GM12873 (cell line): Measurements from ENCODE around the gene ASTN2.
A peak's percentile ranks its signal among the peaks of the same experiment; 100 is the strongest.

Source experiments
- TF ChIP-seq, protein P1 (sequence below): IDR thresholded peaks from 2 replicates; pipeline ENCODE4 v1.5.1; 2012; ENCODE audit warnings: low read depth, mild to moderate bottlenecking, moderate library complexity, low read length, control low read depth; ENCODE audit not compliant: insufficient read depth; ENCODE audit errors: missing control alignments

ASTN2 gene

DNA sequence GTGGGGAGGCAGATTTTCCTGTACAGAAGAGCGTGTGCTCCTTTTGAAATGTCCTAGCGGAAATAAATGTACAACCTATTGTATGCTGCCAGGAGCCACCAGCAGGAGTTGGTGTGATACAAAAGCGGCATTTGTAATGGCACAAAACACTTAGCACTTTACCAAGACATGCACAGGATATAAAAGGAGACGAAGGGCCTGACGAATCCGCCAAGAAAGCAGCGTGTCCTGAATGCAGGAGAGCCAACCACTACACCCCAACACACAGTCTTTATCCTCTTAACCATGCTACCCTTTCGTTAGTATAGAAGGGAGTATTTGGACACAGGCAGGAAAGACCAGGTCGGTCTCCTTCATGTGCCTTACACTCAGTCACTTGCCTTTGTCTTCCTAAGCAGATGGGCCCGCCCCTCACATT is 509.7 kb downstream of the ASTN2 start:
- TF ChIP-seq, protein P1, sequence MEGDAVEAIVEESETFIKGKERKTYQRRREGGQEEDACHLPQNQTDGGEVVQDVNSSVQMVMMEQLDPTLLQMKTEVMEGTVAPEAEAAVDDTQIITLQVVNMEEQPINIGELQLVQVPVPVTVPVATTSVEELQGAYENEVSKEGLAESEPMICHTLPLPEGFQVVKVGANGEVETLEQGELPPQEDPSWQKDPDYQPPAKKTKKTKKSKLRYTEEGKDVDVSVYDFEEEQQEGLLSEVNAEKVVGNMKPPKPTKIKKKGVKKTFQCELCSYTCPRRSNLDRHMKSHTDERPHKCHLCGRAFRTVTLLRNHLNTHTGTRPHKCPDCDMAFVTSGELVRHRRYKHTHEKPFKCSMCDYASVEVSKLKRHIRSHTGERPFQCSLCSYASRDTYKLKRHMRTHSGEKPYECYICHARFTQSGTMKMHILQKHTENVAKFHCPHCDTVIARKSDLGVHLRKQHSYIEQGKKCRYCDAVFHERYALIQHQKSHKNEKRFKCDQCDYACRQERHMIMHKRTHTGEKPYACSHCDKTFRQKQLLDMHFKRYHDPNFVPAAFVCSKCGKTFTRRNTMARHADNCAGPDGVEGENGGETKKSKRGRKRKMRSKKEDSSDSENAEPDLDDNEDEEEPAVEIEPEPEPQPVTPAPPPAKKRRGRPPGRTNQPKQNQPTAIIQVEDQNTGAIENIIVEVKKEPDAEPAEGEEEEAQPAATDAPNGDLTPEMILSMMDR: no peak

DNA sequence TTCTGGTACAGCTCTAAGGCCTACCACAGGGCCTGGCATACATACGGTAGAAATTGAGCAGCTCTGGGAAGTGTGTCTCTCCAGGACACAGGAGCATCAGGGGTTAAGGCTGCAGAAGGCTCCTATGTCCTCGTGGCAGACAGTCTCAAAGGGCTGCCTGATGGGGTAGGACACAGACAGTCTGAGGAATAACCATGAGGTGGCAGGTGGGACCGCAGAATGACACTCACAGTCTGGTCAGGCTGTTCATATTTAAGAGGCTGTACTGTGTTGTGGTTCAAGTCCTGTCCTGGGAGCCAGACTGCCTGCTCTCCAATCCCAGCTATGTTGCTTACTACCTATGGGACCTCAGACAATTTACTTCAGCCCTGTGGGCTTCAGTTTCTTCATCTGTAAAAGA is 510.7 kb downstream of the ASTN2 start:
- TF ChIP-seq, protein P1: peak; percentile 14

DNA sequence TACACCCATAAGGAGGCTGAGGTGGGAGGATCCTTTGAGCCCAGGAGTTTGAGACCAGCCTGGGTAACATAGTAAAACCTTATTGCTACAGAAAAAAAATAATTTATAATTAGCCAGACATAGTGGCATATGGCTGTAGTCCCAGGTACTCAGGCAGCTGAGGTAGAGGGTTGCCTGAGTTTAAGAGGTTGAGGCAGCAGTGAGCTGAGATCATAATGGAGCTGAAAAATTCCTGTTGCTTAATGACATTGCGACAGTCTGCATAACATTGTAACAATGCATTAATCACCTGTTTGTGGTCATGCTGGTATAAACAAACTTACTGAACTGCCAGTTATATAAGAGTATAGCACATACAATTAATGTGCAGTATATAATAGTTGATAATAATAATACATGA is 513.6 kb downstream of the ASTN2 start:
- TF ChIP-seq, protein P1: no peak

DNA sequence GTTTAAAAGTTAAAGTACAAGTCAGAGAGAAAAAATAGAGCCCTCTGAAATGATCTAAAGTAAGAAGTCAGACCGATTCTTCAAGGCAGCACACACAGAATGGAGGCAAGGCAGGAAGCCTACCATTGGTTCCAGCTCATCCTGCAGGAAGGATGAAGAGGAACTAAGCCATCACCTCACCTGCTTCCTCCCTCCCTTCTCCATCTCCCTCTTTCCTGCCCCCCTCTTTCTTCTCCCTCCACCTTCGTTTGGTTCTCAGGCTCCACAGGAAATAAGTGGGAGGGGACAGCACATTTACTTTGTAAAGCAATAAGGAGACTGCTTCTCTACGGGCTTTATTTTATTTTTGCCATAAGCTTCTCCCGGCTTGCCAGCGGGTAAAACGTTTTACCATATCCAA is 514.3 kb downstream of the ASTN2 start:
- TF ChIP-seq, protein P1: no peak

DNA sequence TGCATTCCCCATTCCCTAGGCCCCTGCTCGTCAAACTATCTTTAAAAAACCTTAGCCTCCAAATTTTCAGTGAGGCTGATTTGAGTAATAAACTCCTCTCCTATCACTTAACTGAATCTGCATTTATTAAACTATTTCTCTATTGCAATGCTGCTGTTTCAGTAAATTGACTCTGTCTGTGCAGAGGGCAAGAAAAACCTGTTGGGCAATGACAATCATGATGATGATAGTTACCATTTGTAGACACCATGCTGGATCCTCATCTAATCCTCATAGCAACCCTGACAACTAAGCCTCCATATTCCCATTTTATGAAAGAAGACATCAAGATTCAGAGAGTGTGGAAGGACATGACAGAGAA is 514.9 kb downstream of the ASTN2 start:
- TF ChIP-seq, protein P1: no peak

DNA sequence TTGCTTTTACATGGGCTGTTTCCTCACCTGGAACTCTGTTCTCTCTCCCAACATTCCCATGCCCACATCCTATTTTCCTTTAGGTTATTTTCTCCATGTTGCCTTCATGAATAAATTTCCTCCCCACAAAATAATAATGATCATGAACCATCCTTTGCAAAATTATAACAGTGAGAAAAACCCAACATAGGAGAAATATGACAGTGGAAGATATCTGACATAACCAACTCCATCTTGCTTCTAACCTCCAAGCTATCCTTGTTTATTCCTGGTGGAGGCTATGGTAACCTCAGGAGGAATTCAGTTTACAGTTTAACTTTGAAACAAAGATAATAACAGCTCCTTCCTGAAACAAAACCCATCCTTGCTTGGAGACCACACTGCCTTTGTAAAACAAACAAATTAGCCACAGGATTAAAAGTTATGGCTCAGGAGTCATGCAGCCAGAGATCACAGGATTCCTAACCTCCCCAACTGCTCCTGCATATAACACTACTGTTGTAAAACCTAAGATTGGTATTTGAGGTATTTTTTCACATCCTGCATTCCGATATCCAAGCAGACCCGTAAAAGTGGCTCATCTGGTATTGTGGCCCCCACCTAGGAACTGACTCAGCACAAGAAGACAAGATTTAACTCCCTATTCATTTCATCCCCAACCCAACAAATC is 515.4 kb downstream of the ASTN2 start:
- TF ChIP-seq, protein P1: no peak

DNA sequence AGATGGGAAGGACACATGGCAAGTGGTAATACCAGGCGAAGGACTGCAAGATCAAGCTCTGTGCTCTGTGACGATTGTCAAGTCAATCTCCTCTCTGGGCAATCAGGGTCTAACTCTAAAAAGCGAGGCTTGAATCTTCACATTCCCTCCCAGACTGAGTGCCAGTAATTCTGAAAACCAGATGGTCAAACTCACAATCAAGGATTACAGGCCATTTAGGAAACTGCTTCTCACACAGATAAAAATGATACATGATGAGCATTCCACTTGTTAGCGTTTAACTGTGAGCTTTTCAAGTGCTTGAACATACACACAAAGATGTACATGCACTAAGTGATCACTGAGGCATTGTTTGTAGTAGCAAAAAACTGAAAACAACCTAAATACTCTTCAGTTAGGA is 517.7 kb downstream of the ASTN2 start:
- TF ChIP-seq, protein P1: no peak
